Vagina (tissue), 2 donors: ENCODE measurements around the gene CCDC178.

Experiments
- POLR2A ChIP-seq, 2 donors: fragments of 450-650 bp; IDR thresholded peaks; one replicate each; pipeline ENCODE4 v1.6.1; 2017; ENCODE audit warnings: antibody characterized with exemption in 2 of 2, mild to moderate bottlenecking in 2 of 2, moderate library complexity in 2 of 2
- POLR2AphosphoS5 ChIP-seq, 2 donors: sonication (generic); formaldehyde crosslinking; IDR thresholded peaks; one replicate each; pipeline ENCODE4 v1.9.0; 2017; ENCODE audit warnings: antibody characterized with exemption in 2 of 2, mild to moderate bottlenecking in 2 of 2, low read depth in 1 of 2; ENCODE audit not compliant: insufficient read depth in 1 of 2
- TF ChIP-seq, protein P1 (sequence below), 3 experiments: fragments of 450-650 bp in 2 of 3; fragments of 200-600 bp in 1 of 3; sonication (generic) in 1 of 3; IDR thresholded peaks; one replicate each; pipeline ENCODE4 v1.5.1; 2017 to 2019; ENCODE audit warnings: antibody characterized with exemption in 3 of 3, mild to moderate bottlenecking in 2 of 3, moderate library complexity in 2 of 3

DNA sequence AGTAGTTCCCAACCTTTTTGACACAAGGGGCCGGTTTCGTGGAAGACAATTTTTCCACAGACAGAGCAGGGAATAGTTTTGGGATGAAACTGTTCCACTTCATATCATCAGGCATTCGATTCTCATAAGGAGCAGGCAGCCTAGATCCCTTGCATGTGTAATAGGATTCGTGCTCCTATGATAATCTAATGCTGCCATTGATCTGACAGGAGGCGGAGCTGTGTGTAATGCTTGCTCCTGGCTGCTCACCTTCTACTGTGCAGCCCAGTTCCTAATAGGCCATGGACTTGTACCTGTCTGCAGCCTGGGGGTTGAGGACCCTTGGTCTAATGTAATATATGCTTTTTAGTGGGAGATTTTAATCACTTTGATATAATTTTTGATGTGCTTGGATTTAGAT is 479.0 kb downstream of the CCDC178 start:
- TF ChIP-seq, protein P1, sequence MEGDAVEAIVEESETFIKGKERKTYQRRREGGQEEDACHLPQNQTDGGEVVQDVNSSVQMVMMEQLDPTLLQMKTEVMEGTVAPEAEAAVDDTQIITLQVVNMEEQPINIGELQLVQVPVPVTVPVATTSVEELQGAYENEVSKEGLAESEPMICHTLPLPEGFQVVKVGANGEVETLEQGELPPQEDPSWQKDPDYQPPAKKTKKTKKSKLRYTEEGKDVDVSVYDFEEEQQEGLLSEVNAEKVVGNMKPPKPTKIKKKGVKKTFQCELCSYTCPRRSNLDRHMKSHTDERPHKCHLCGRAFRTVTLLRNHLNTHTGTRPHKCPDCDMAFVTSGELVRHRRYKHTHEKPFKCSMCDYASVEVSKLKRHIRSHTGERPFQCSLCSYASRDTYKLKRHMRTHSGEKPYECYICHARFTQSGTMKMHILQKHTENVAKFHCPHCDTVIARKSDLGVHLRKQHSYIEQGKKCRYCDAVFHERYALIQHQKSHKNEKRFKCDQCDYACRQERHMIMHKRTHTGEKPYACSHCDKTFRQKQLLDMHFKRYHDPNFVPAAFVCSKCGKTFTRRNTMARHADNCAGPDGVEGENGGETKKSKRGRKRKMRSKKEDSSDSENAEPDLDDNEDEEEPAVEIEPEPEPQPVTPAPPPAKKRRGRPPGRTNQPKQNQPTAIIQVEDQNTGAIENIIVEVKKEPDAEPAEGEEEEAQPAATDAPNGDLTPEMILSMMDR (IDR thresholded peaks at IDR 0.05): no peak
- TF ChIP-seq POLR2A (IDR thresholded peaks at IDR 0.05) (no peak), POLR2AphosphoS5 (IDR thresholded peaks at IDR 0.05; ENCODE audit: insufficient read depth in 1 of 2, low read depth in 1 of 2) (no peak)
